Spleen (tissue), 11 donors: ENCODE data around the gene MYLK3. TPM values are rescaled to one million over a fixed set of nuclear protein-coding genes. Genes with fewer than 3 reads are reported as not detected.

Experiments used
- DNase-seq: peaks from one replicate; pipeline ENCODE4 v3.0.0-alpha.2; 2020
- H3K27ac ChIP-seq, 8 donors: fragments of 200-600 bp; sonication (generic) in 7 of 8; 1 replicate in 4 of 8; 2 replicates in 4 of 8; pipeline versions ENCODE4 v1.5.0 to v1.8.0; 2016 to 2021; ENCODE audit warnings: inconsistent platforms in 4 of 8, mild to moderate bottlenecking in 4 of 8, moderate library complexity in 1 of 8
- H3K27me3 ChIP-seq, 7 donors: fragments of 200-600 bp; sonication (generic) in 6 of 7; replicated peaks in 1 of 7; 1 replicate in 4 of 7; 2 replicates in 3 of 7; pipeline versions ENCODE4 v1.5.0 to v1.8.0; 2016 to 2021; ENCODE audit warnings: inconsistent platforms in 3 of 7, mild to moderate bottlenecking in 1 of 7
- H3K36me3 ChIP-seq, 6 donors: fragments of 200-600 bp; sonication (generic) in 5 of 6; 1 replicate in 4 of 6; 2 replicates in 2 of 6; pipeline versions ENCODE4 v1.5.0 to v1.8.0; 2016 to 2021; ENCODE audit warnings: inconsistent platforms in 2 of 6
- H3K4me1 ChIP-seq, 6 donors: fragments of 200-600 bp; sonication (generic) in 5 of 6; 1 replicate in 3 of 6; 2 replicates in 3 of 6; pipeline versions ENCODE4 v1.5.0 to v1.8.0; 2016 to 2021; ENCODE audit warnings: inconsistent platforms in 3 of 6
- H3K4me3 ChIP-seq, 8 donors: fragments of 200-600 bp; sonication (generic) in 7 of 8; 1 replicate in 4 of 8; 2 replicates in 4 of 8; pipeline versions ENCODE4 v1.5.0 to v1.8.0; 2016 to 2021; ENCODE audit warnings: inconsistent platforms in 4 of 8, mild to moderate bottlenecking in 4 of 8, moderate library complexity in 2 of 8
- H3K9me3 ChIP-seq, 8 donors: fragments of 200-600 bp; sonication (generic) in 7 of 8; 1 replicate in 4 of 8; 2 replicates in 4 of 8; pipeline versions ENCODE4 v1.5.0 to v1.8.0; 2016 to 2021; ENCODE audit warnings: inconsistent platforms in 4 of 8
- POLR2A ChIP-seq, 3 donors: fragments of 450-650 bp; IDR thresholded peaks; one replicate each; pipeline ENCODE4 v1.5.1; 2017; ENCODE audit warnings: antibody characterized with exemption in 3 of 3, mild to moderate bottlenecking in 1 of 3
- POLR2AphosphoS5 ChIP-seq, 3 donors: sonication (generic); formaldehyde crosslinking; IDR thresholded peaks; one replicate each; pipeline ENCODE4 v1.5.1; 2017; ENCODE audit warnings: antibody characterized with exemption in 3 of 3
- WGBS, 5 donors: extraction: QIAGEN DNeasy Blood & Tissue Kit in 3 of 5; methylation state at CpG; one replicate each; pipeline versions ENCODE4 v1.1.5 to v1.1.7; 2013 to 2018; 5-methylcytosine and 5-hydroxymethylcytosine counted together
- intact Hi-C: fragments of 100-400 bp; cut with DNase I; formaldehyde crosslinking; loops from one replicate; pipeline ENCODE4 v1.15.0; 2023; ENCODE audit warnings: low total_unique reads
- polyA plus RNA-seq, 3 donors: library from polyadenylated mRNA; stranded (reverse); fragments of 200-250 nt; gene quantifications; one replicate each; pipeline ENCODE4 v1.2.1, GENCODE V29; 2013
- total RNA-seq, 7 donors: library from RNA; depleted of rRNA in 3 of 7; stranded (reverse); fragments of >200 nt in 3 of 7; fragmentation: NEBNext Ultra II Directional in 4 of 7; extraction: Animal tissue kit (Norgen Biotek cat#: 25700) in 4 of 7; gene quantifications; one replicate each; pipeline versions ENCODE4 v1.1.0 to v1.2.1, GENCODE V29; 2016 to 2021
- TF ChIP-seq, protein P1 (sequence below), 11 experiments: fragments of 200-600 bp in 7 of 11; fragments of 450-650 bp in 4 of 11; sonication (generic) in 4 of 11; IDR thresholded peaks in 8 of 11; conservative IDR thresholded peaks in 3 of 11; 1 replicate in 7 of 11; 2 replicates in 4 of 11; pipeline versions ENCODE4 v1.4.0 to v1.8.0; 2016 to 2021; ENCODE audit warnings: antibody characterized with exemption in 11 of 11, inconsistent platforms in 4 of 11, mild to moderate bottlenecking in 1 of 11
- donor health status: healthy with polysubstance abuse.
- donor health status: DM: no; HTN: no; CAD: no; lungs with moderate emphysema.
- donor health status: DM: no; HTN: no; CAD: no.
- donor health status: Bipolar disorder and iron deficiency.
- donor health status: healthy.
- donor health status: DM: no; HTN: no; CAD: no.
- donor health status: DM: yes; HTN: yes; CAD: no.

Gene MYLK3
- total and polyA plus RNA-seq, 10 donors, result 0.03 to 2.4 (median 0.25) TPM; not detected in 1

DNA sequence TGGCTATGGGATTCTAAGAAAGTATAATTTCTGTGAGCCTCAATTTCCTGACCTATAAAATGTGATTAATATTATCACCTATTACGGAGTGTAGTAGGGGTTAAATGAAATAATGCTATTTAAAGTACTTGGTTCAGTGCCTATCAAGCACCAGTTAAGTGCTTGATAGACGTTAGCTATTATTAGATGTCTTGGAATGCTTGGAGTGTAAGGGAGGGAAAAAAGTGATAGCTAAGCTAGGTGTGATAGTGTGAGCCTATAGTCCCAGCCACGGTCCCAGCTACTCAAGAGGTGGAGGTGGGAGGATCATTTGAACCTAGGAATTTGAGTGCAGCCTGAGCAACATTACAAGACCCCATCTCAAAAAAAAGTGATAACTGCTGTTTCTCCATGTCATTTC lies 51.2 kb downstream of the MYLK3 start:
- no peak for DNase-seq
- WGBS, 5 donors, result 78 to 96% (median 89%) methylated on average over 3 of the region's 3 CpGs
- Histone ChIP-seq H3K27me3 (no peaks in the 10 kb centered on the region), H3K4me1 (peaks cover 0 to 13% (median 4%) of the 10 kb centered on the region in 6 donors), H3K9me3 (no peaks in the 10 kb centered on the region), H3K27ac (no peak overlapping the region), H3K4me3 (no peak overlapping the region), H3K36me3 (peaks cover 0 to 43% (median 0%) of the 10 kb centered on the region in 6 donors)
- intact Hi-C loops, result loop anchor here (10.0 kb wide), 1 partner anchor 108 kb away; no protein-coding TSS in a partner anchor
- TF ChIP-seq, protein P1, sequence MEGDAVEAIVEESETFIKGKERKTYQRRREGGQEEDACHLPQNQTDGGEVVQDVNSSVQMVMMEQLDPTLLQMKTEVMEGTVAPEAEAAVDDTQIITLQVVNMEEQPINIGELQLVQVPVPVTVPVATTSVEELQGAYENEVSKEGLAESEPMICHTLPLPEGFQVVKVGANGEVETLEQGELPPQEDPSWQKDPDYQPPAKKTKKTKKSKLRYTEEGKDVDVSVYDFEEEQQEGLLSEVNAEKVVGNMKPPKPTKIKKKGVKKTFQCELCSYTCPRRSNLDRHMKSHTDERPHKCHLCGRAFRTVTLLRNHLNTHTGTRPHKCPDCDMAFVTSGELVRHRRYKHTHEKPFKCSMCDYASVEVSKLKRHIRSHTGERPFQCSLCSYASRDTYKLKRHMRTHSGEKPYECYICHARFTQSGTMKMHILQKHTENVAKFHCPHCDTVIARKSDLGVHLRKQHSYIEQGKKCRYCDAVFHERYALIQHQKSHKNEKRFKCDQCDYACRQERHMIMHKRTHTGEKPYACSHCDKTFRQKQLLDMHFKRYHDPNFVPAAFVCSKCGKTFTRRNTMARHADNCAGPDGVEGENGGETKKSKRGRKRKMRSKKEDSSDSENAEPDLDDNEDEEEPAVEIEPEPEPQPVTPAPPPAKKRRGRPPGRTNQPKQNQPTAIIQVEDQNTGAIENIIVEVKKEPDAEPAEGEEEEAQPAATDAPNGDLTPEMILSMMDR (IDR thresholded peaks at IDR 0.05 in 8 of 11, conservative IDR thresholded peaks at IDR 0.05 in 3 of 11), result no peak
- no peak for TF ChIP-seq POLR2A (IDR thresholded peaks at IDR 0.05)
- no peak for TF ChIP-seq POLR2AphosphoS5 (IDR thresholded peaks at IDR 0.05)

- peaks cover 0 to 43% (median 0%) of the 10 kb centered on the region in 6 donors for H3K36me3 ChIP-seq
- H3K4me3 ChIP-seq, result no peak overlapping the region
- TF ChIP-seq POLR2AphosphoS5 (IDR thresholded peaks at IDR 0.05), result no peak
- TF ChIP-seq POLR2A (IDR thresholded peaks at IDR 0.05), result no peak
- TF ChIP-seq, protein P1 (IDR thresholded peaks at IDR 0.05 in 8 of 11, conservative IDR thresholded peaks at IDR 0.05 in 3 of 11), result no peak
- DNase-seq, result no peak
- peaks cover 0 to 23% (median 12%) of the 10 kb centered on the region in 6 donors for H3K4me1 ChIP-seq
- H3K27me3 ChIP-seq, result no peaks in the 10 kb centered on the region
- 92 to 99% (median 97%) methylated on average over 5 of the region's 5 CpGs for WGBS, 5 donors
- no peaks in the 10 kb centered on the region for H3K9me3 ChIP-seq
- H3K27ac ChIP-seq, result no peak overlapping the region
- intact Hi-C loops, result loop anchor here (10.0 kb wide), 1 partner anchor 109 kb away; no protein-coding TSS in a partner anchor
These were observed 52.2 kb downstream of the MYLK3 start for GRCh38 chr16:46695937-46696336.

- no peak for DNase-seq
- intact Hi-C loops, result loop anchor here (10.0 kb wide), 1 partner anchor 111 kb away; no protein-coding TSS in a partner anchor
- Histone ChIP-seq H3K36me3 (peaks cover 0 to 43% (median 0%) of the 10 kb centered on the region in 6 donors), H3K27ac (no peak overlapping the region), H3K27me3 (no peaks in the 10 kb centered on the region), H3K9me3 (no peaks in the 10 kb centered on the region), H3K4me1 (peaks cover 7 to 37% (median 25%) of the 10 kb centered on the region in 6 donors), H3K4me3 (no peak overlapping the region)
- no peak for TF ChIP-seq POLR2AphosphoS5 (IDR thresholded peaks at IDR 0.05)
- TF ChIP-seq, protein P1 (IDR thresholded peaks at IDR 0.05 in 8 of 11, conservative IDR thresholded peaks at IDR 0.05 in 3 of 11), result no peak
- TF ChIP-seq POLR2A (IDR thresholded peaks at IDR 0.05), result no peak
- 93 to 100% (median 97%) methylated on average over 2 of the region's 2 CpGs for WGBS, 5 donors
These were observed 54.5 kb downstream of the MYLK3 start for GRCh38 chr16:46693598-46693997.

GRCh38 chr16:46691726-46692125 lies 56.4 kb downstream of the MYLK3 start:
- Histone ChIP-seq H3K4me3 (no peak overlapping the region), H3K36me3 (peaks cover 0 to 25% (median 0%) of the 10 kb centered on the region in 6 donors), H3K4me1 (peaks cover 16 to 55% (median 42%) of the 10 kb centered on the region in 6 donors), H3K27me3 (no peaks in the 10 kb centered on the region), H3K27ac (no peak overlapping the region), H3K9me3 (no peaks in the 10 kb centered on the region)
- DNase-seq, result no peak
- 40 to 52% (median 47%) methylated on average over 4 of the region's 4 CpGs for WGBS, 5 donors
- no peak for TF ChIP-seq POLR2A (IDR thresholded peaks at IDR 0.05)
- intact Hi-C loops, result loop anchor here (10.0 kb wide), 1 partner anchor 113 kb away; no protein-coding TSS in a partner anchor
